ENCODE measurements around the gene SCYGR2. TPM values are rescaled to one million over a fixed set of nuclear protein-coding genes. Genes with fewer than 3 reads are reported as not detected.

SCYGR2 gene
- polyA plus RNA-seq, 1 of the 3 experiments (the other 2 are of a cell fraction) = not detected

- no peak overlapping the region for H2AFZ ChIP-seq (ENCODE audit: low read depth)
- no peak overlapping the region for H3K9ac ChIP-seq
- H3K27me3 ChIP-seq (ENCODE audit: insufficient read depth) = no peaks in the 10 kb centered on the region; the same call in 1 of the 2 replicates
- no peak for DNase-seq
- no peaks in the 10 kb centered on the region for H3K4me1 ChIP-seq (ENCODE audit: control insufficient read depth in 1 of 2, insufficient read depth in 2 of 2, low read depth in 1 of 2, low read length in 1 of 2)
- H3K36me3 ChIP-seq (replicated peaks in 1 of 2; ENCODE audit: control insufficient read depth in 1 of 2, insufficient read depth in 2 of 2, low read length in 1 of 2) = no peaks in the 10 kb centered on the region
- no peaks in the 10 kb centered on the region for H3F3A ChIP-seq (replicated peaks; ENCODE audit: insufficient read depth)
- H3K27ac ChIP-seq (ENCODE audit: low read depth in 2 of 2, low read length in 1 of 2) = no peak overlapping the region
- no peaks in the 10 kb centered on the region for H3K9me2 ChIP-seq
- 12% methylated on average over 1 of the region's 1 CpG for WGBS (ENCODE audit: low lambda C conversion rate)
- H3K4me2 ChIP-seq = no peak overlapping the region
- H3K9me3 ChIP-seq = no peaks in the 10 kb centered on the region
- no peaks in the 10 kb centered on the region for H4K20me1 ChIP-seq (ENCODE audit: insufficient read depth)
- H3K4me3 ChIP-seq (ENCODE audit: low read depth in 2 of 2, low read length in 1 of 2) = no peak overlapping the region
- TF ChIP-seq POLR2AphosphoS5 (IDR thresholded peaks at IDR 0.05; ENCODE audit: low read depth, low read length) (no peak), MEF2A (IDR thresholded peaks at IDR 0.05; ENCODE audit: borderline replicate concordance, low read depth) (no peak)
- H3K79me2 ChIP-seq (ENCODE audit: insufficient read depth) = no peaks in the 10 kb centered on the region
- ChIA-PET CTCF (no interaction called here), POLR2A (no interaction called here)
Observed at GRCh38 chr2:227592694-227593387, 5.9 kb upstream of the SCYGR2 start.

- WGBS (ENCODE audit: low lambda C conversion rate) = 20% methylated on average over 4 of the region's 4 CpGs
- H3K27me3 ChIP-seq (ENCODE audit: insufficient read depth) = no peaks in the 10 kb centered on the region; the same call in 1 of the 2 replicates
- no peaks in the 10 kb centered on the region for H3K9me2 ChIP-seq
- H3K36me3 ChIP-seq (replicated peaks in 1 of 2; ENCODE audit: control insufficient read depth in 1 of 2, insufficient read depth in 2 of 2, low read length in 1 of 2) = no peaks in the 10 kb centered on the region
- no peak overlapping the region for H3K4me3 ChIP-seq (ENCODE audit: low read depth in 2 of 2, low read length in 1 of 2)
- no peak overlapping the region for H2AFZ ChIP-seq (ENCODE audit: low read depth)
- no peaks in the 10 kb centered on the region for H4K20me1 ChIP-seq (ENCODE audit: insufficient read depth)
- CTCF ChIA-PET = interaction anchor here (0.7 kb wide), 1 partner anchor 63 kb away, joined by 3 read pairs; no protein-coding TSS in a partner anchor
- H3K4me2 ChIP-seq = no peak overlapping the region
- POLR2A ChIA-PET = no interaction called here
- TF ChIP-seq FOXM1 (IDR thresholded peaks at IDR 0.05; ENCODE audit: low read depth) (no peak), ZBTB33 (IDR thresholded peaks at IDR 0.05; ENCODE audit: borderline replicate concordance, low read depth) (no peak), SMC3 (IDR thresholded peaks at IDR 0.05; ENCODE audit: low read depth, low read length) (no peak), USF1 (IDR thresholded peaks at IDR 0.05; ENCODE audit: borderline replicate concordance, low read depth) (no peak), ELF1 (IDR thresholded peaks at IDR 0.05) (no peak), PBX3 (IDR thresholded peaks at IDR 0.05) (no peak), GABPA (IDR thresholded peaks at IDR 0.05; ENCODE audit: low read depth) (no peak), MEF2A (IDR thresholded peaks at IDR 0.05; ENCODE audit: borderline replicate concordance, low read depth) (no peak), FOSL2 (IDR thresholded peaks at IDR 0.05; ENCODE audit: borderline replicate concordance, low read depth) (no peak), MAX (IDR thresholded peaks at IDR 0.05; ENCODE audit: low read depth) (no peak), EP300 (IDR thresholded peaks at IDR 0.05; ENCODE audit: borderline replicate concordance in 1 of 2, low read depth in 1 of 2, low read length in 1 of 2) (no peak), YY1 (IDR thresholded peaks at IDR 0.05; ENCODE audit: low read depth) (no peak), SIN3A (IDR thresholded peaks at IDR 0.05; ENCODE audit: borderline replicate concordance, low read depth, low read length) (no peak), TCF12 (IDR thresholded peaks at IDR 0.05) (no peak), CHD2 (IDR thresholded peaks at IDR 0.05; ENCODE audit: low read length, partially characterized antibody) (no peak), EZH2phosphoT487 (IDR thresholded peaks at IDR 0.05; ENCODE audit: borderline replicate concordance, low read depth) (no peak), FOXJ3 (CRISPR knock-in tag; IDR thresholded peaks at IDR 0.05) (no peak), NFIC (IDR thresholded peaks at IDR 0.05; ENCODE audit: borderline replicate concordance) (no peak)
- H3K27ac ChIP-seq (ENCODE audit: low read depth in 2 of 2, low read length in 1 of 2) = no peak overlapping the region
- no peaks in the 10 kb centered on the region for H3K79me2 ChIP-seq (ENCODE audit: insufficient read depth)
- no peaks in the 10 kb centered on the region for H3F3A ChIP-seq (replicated peaks; ENCODE audit: insufficient read depth)
- no peaks in the 10 kb centered on the region for H3K9me3 ChIP-seq
- no peak overlapping the region for H3K9ac ChIP-seq
- no peaks in the 10 kb centered on the region for H3K4me1 ChIP-seq (ENCODE audit: control insufficient read depth in 1 of 2, insufficient read depth in 2 of 2, low read depth in 1 of 2, low read length in 1 of 2)
- no peak for DNase-seq
Observed at GRCh38 chr2:227595797-227596196, 2.9 kb upstream of the SCYGR2 start.
